GM12872 (cell line): ENCODE measurements around the gene IFNLR1.

ENCODE experiments used
- CTCF ChIP-seq: IDR thresholded peaks from 3 replicates; pipeline ENCODE4 v1.5.1; 2011; ENCODE audit warnings: low read depth, mild to moderate bottlenecking, low read length, moderate library complexity; ENCODE audit not compliant: insufficient read depth

The IFNLR1 gene

GRCh38 chr1:24108334-24109165 lies 78.5 kb downstream of the IFNLR1 start:
- TF ChIP-seq CTCF = no peak

GRCh38 chr1:24107462-24108138 lies 79.5 kb downstream of the IFNLR1 start:
- TF ChIP-seq CTCF = no peak

- no peak for TF ChIP-seq CTCF
Measured at GRCh38 chr1:24105368-24106160, 81.5 kb downstream of the IFNLR1 start.

GRCh38 chr1:24104854-24105253 lies 82.2 kb downstream of the IFNLR1 start:
- TF ChIP-seq CTCF = no peak
